HepG2 (cell line): Measurements from ENCODE around the gene FGFR2. TPM values are rescaled to one million over a fixed set of nuclear protein-coding genes. Genes with fewer than 3 reads are reported as not detected.

Experiments
- ATAC-seq: fragments of 200-7000 bp; cut with Tn5 transposase; 3 replicates; pipeline ENCODE4 v1.9.1; 2020; ENCODE audit warnings: mild to moderate bottlenecking, moderate library complexity
- BruUV-seq: library from RNA; stranded (reverse); fragments of 400-500 nt; replicated peaks from 2 replicates; lab custom pipeline; 2021; lab: Mats Ljungman, UMichigan
- CTCF ChIA-PET: fragments of 300-600 bp; formaldehyde crosslinking; extraction: SDS; loops from one replicate; lab custom pipeline; 2021; ENCODE audit warnings: low total read pairs, inconsistent platforms, low intra/inter-chr PET ratio; lab: Yijun Ruan, JAX
- POLR2A ChIA-PET: fragments of 350-600 bp; sonication (Branson Sonifier 250); formaldehyde crosslinking; loops from one replicate; lab custom pipeline; 2020; ENCODE audit warnings: antibody characterized with exemption, inconsistent platforms; lab: Yijun Ruan, JAX
- DNase-seq: peaks from one replicate; pipeline ENCODE4 v3.0.0-alpha.2; 2015; ENCODE audit warnings: low spot score
- FAIRE-seq: peaks from 3 replicates; lab custom pipeline; 2011; peaks lifted over from hg19 to GRCh38; lab: Jason Lieb, UNC
- H2AFZ ChIP-seq: one replicate; pipeline ENCODE4 v1.6.1; 2011; ENCODE audit warnings: low read length, inconsistent platforms
- H3K27ac ChIP-seq: fragments of 300-600 bp; 3 replicates; pipeline ENCODE4 v1.8.0; 2011; ENCODE audit warnings: mixed run types, mild to moderate bottlenecking, mixed read lengths, low read length, inconsistent platforms; ENCODE audit not compliant: insufficient read depth; ENCODE audit errors: extremely low read length
- H3K27me3 ChIP-seq, 2 experiments: fragments of 200-600 bp in 1 of 2; 2 replicates in 1 of 2; 3 replicates in 1 of 2; pipeline versions ENCODE4 v1.6.0 to v1.8.0; 2011; ENCODE audit warnings: low read length in 2 of 2, mild to moderate bottlenecking in 2 of 2, moderate library complexity in 2 of 2, inconsistent platforms in 1 of 2; ENCODE audit not compliant: insufficient read depth in 2 of 2, control insufficient read depth in 1 of 2
- H3K36me3 ChIP-seq, 2 experiments: fragments of 200-600 bp in 1 of 2; replicated peaks in 1 of 2; 2 replicates in 1 of 2; 3 replicates in 1 of 2; pipeline versions ENCODE4 v1.5.1 to v1.8.0; 2011; ENCODE audit warnings: low read length in 2 of 2, inconsistent platforms in 1 of 2; ENCODE audit not compliant: insufficient read depth in 2 of 2, control insufficient read depth in 1 of 2
- H3K4me1 ChIP-seq: 2 replicates; pipeline ENCODE4 v1.5.1; 2012; ENCODE audit warnings: low read length, inconsistent platforms; ENCODE audit not compliant: insufficient read depth
- H3K4me2 ChIP-seq: 2 replicates; pipeline ENCODE4 v1.6.0; 2011; ENCODE audit warnings: low read depth, low read length, inconsistent platforms
- H3K4me3 ChIP-seq, 3 experiments: fragments of 200-600 bp in 1 of 3; sonication (generic), shearing (Covaris generic) in 1 of 3; replicated peaks in 1 of 3; 2 replicates each; pipeline ENCODE4 v1.5.1; 2011 to 2016; ENCODE audit warnings: low read length in 3 of 3, inconsistent platforms in 2 of 3, low read depth in 2 of 3, mild to moderate bottlenecking in 2 of 3, control low read depth in 1 of 3, mixed read lengths in 1 of 3; ENCODE audit not compliant: insufficient read depth in 1 of 3
- H3K79me2 ChIP-seq: one replicate; pipeline ENCODE4 v1.6.1; 2011; ENCODE audit warnings: low read length, inconsistent platforms; ENCODE audit not compliant: insufficient read depth
- H3K9ac ChIP-seq: 2 replicates; pipeline ENCODE4 v1.6.0; 2011; ENCODE audit warnings: mild to moderate bottlenecking, low read depth, low read length, inconsistent platforms; ENCODE audit not compliant: insufficient read depth
- H3K9me3 ChIP-seq: 2 replicates; pipeline ENCODE4 v1.5.1; 2012; ENCODE audit warnings: mild to moderate bottlenecking, low read length
- H4K20me1 ChIP-seq: 2 replicates; pipeline ENCODE4 v1.6.0; 2011; ENCODE audit warnings: inconsistent platforms, mild to moderate bottlenecking, low read length, moderate library complexity; ENCODE audit not compliant: insufficient read depth
- HNRNPLL ChIP-seq: fragments of 200-400 bp; formaldehyde crosslinking; IDR thresholded peaks from 2 replicates; pipeline ENCODE4 v1.6.1; 2017; ENCODE audit warnings: mild to moderate bottlenecking, low read depth, low read length; ENCODE audit not compliant: poor library complexity, severe bottlenecking
- KDM3A ChIP-seq: IDR thresholded peaks from 2 replicates; pipeline ENCODE4 v1.6.1; 2018; ENCODE audit warnings: low read depth, missing compliant biosample characterization
- MZF1 ChIP-seq: sonication (generic); formaldehyde crosslinking; IDR thresholded peaks from 2 replicates; pipeline ENCODE4 v1.8.1; 2023; ENCODE audit warnings: mild to moderate bottlenecking, missing genetic modification reagents, borderline replicate concordance
- REPIN1 ChIP-seq: sonication (generic); formaldehyde crosslinking; IDR thresholded peaks from 2 replicates; pipeline ENCODE4 v1.8.0; 2022; ENCODE audit warnings: missing genetic modification reagents, low read depth, mild to moderate bottlenecking, borderline replicate concordance
- ZNF337 ChIP-seq: sonication (generic); formaldehyde crosslinking; IDR thresholded peaks from 2 replicates; pipeline ENCODE4 v1.5.1; 2020; ENCODE audit warnings: missing genetic modification reagents, low read depth, mild to moderate bottlenecking, borderline replicate concordance
- ZNF33A ChIP-seq: sonication (generic); formaldehyde crosslinking; IDR thresholded peaks from 2 replicates; pipeline ENCODE4 v1.5.1; 2020; ENCODE audit warnings: missing genetic modification reagents, mild to moderate bottlenecking, moderate library complexity, borderline replicate concordance
- ZNF556 ChIP-seq: sonication (generic); formaldehyde crosslinking; IDR thresholded peaks from 2 replicates; pipeline ENCODE4 v1.4.0; 2020; ENCODE audit warnings: mild to moderate bottlenecking, missing genetic modification reagents, borderline replicate concordance
- ZNF614 ChIP-seq: IDR thresholded peaks from 2 replicates; pipeline ENCODE4 v1.6.1; 2018; ENCODE audit warnings: missing biosample characterization, missing genetic modification reagents, inconsistent platforms, borderline replicate concordance
- WGBS: methylation state at CpG from one replicate; pipeline ENCODE4 v1.1.6; 2017; ENCODE audit warnings: low lambda C conversion rate; 5-methylcytosine and 5-hydroxymethylcytosine counted together
- in situ Hi-C: cut with HindIII; loops from 2 replicates; pipeline ENCODE4 v1.10.0; 2017; ENCODE audit warnings: low pct_unique_long_range_greater_than_20kb; ENCODE audit not compliant: extremely low pct_ligation_motif_present
- intact Hi-C: fragments of 100-400 bp; cut with micrococcal nuclease; formaldehyde crosslinking; loops from one replicate; pipeline ENCODE4 v1.10.0; 2022; ENCODE audit not compliant: unreplicated experiment
- polyA plus RNA-seq, 8 experiments: library from polyadenylated mRNA; depleted of rRNA in 3 of 8; stranded (reverse) in 7 of 8; unstranded in 1 of 8; fragments of >200 nt; fragmentation: Illumina TruSeq in 4 of 8; extraction: Trizol in 4 of 8; gene quantifications; 2 replicates each; pipeline versions ENCODE4 v1.2.1 to v1.2.3, GENCODE V29; 2011 to 2016; ENCODE audit warnings: low read depth in 4 of 8, missing spikeins in 1 of 8, mixed read lengths in 1 of 8; ENCODE audit not compliant: insufficient read depth in 1 of 8
- total RNA-seq, 5 experiments: library from RNA; depleted of rRNA; stranded (reverse); fragments of >200 nt; fragmentation: Illumina TruSeq; extraction: Trizol; gene quantifications; 2 replicates each; pipeline ENCODE4 v1.2.3, GENCODE V29; 2016; ENCODE audit warnings: low read depth in 1 of 5
- TF ChIP-seq, protein P1 (sequence below): sonication (generic); formaldehyde crosslinking; IDR thresholded peaks from 2 replicates; pipeline ENCODE4 v1.5.0; 2020; ENCODE audit warnings: missing genetic modification reagents
- TF ChIP-seq, protein P2 (sequence below): sonication (generic); formaldehyde crosslinking; conservative IDR thresholded peaks from 2 replicates; pipeline ENCODE4 v1.4.0; 2020; ENCODE audit warnings: missing genetic modification reagents
- TF ChIP-seq, protein P3 (sequence below): sonication (generic); formaldehyde crosslinking; IDR thresholded peaks from 2 replicates; pipeline ENCODE4 v1.4.0; 2020; ENCODE audit warnings: mild to moderate bottlenecking, missing genetic modification reagents

The FGFR2 gene
- total and polyA plus RNA-seq, 2 of the 13 experiments (the other 11 are each of a cell fraction or from before 2014, with no cell fraction given) = 1.6 to 2.6 TPM

DNA sequence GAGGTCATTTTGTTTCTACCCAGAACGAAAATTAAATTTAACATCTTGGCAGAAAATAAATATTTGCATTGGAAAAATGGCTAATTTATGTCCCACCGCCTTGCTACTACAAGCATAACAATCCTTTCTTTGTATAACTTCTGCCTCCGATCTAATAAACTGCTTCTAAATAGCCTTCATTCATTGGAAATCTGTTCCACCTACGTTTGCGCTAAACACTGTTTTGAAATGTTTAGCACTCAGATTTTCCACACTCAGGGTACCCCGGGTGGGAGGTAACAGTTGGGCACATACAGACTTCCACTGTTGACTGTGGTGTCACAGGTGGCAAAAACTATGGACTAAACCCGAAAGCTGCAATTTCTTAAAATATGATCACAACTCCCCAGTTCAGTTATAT, 96.4 kb downstream of the FGFR2 start:
- no peaks in the 10 kb centered on the region for H3K9me3 ChIP-seq
- H3K27ac ChIP-seq = no peak overlapping the region
- 88% methylated on average over 7 of the region's 7 CpGs for WGBS
- BruUV-seq = no TSS peak
- H3K4me1 ChIP-seq = 0 out of 2 replicates have a peak, but pooled peaks cover 6% of the 10 kb centered on the region
- no peak overlapping the region for H3K4me3 ChIP-seq
- ChIA-PET POLR2A (no interaction called here), CTCF (no interaction called here)
- no peaks in the 10 kb centered on the region for H4K20me1 ChIP-seq
- DNase-seq = no peak
- TF ChIP-seq, protein P1, sequence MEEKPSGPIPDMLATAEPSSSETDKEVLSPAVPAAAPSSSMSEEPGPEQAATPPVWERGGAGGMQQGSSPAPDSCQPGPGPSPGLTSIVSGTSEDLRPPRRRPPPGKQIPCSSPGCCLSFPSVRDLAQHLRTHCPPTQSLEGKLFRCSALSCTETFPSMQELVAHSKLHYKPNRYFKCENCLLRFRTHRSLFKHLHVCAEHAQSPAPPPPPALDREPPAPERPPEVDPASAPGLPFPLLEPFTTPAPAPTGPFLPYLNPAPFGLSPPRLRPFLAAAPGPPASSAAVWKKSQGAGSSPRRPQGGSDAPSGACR (CRISPR knock-in tag) = no peak
- TF ChIP-seq HNRNPLL = no peak
- TF ChIP-seq, protein P2, sequence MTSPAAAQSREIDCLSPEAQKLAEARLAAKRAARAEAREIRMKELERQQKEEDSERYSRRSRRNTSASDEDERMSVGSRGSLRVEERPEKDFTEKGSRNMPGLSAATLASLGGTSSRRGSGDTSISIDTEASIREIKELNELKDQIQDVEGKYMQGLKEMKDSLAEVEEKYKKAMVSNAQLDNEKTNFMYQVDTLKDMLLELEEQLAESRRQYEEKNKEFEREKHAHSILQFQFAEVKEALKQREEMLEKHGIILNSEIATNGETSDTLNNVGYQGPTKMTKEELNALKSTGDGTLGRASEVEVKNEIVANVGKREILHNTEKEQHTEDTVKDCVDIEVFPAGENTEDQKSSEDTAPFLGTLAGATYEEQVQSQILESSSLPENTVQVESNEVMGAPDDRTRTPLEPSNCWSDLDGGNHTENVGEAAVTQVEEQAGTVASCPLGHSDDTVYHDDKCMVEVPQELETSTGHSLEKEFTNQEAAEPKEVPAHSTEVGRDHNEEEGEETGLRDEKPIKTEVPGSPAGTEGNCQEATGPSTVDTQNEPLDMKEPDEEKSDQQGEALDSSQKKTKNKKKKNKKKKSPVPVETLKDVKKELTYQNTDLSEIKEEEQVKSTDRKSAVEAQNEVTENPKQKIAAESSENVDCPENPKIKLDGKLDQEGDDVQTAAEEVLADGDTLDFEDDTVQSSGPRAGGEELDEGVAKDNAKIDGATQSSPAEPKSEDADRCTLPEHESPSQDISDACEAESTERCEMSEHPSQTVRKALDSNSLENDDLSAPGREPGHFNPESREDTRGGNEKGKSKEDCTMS (CRISPR knock-in tag) = no peak
- no peak for TF ChIP-seq ZNF33A (CRISPR knock-in tag)
- no peak for TF ChIP-seq ZNF614 (CRISPR knock-in tag)
- TF ChIP-seq ZNF337 (CRISPR knock-in tag) = no peak
- no peak for TF ChIP-seq REPIN1 (CRISPR knock-in tag)
- TF ChIP-seq ZNF556 (CRISPR knock-in tag) = no peak
- no peak for TF ChIP-seq KDM3A (CRISPR knock-in tag)
- no peak for TF ChIP-seq MZF1 (CRISPR knock-in tag)
- TF ChIP-seq, protein P3, sequence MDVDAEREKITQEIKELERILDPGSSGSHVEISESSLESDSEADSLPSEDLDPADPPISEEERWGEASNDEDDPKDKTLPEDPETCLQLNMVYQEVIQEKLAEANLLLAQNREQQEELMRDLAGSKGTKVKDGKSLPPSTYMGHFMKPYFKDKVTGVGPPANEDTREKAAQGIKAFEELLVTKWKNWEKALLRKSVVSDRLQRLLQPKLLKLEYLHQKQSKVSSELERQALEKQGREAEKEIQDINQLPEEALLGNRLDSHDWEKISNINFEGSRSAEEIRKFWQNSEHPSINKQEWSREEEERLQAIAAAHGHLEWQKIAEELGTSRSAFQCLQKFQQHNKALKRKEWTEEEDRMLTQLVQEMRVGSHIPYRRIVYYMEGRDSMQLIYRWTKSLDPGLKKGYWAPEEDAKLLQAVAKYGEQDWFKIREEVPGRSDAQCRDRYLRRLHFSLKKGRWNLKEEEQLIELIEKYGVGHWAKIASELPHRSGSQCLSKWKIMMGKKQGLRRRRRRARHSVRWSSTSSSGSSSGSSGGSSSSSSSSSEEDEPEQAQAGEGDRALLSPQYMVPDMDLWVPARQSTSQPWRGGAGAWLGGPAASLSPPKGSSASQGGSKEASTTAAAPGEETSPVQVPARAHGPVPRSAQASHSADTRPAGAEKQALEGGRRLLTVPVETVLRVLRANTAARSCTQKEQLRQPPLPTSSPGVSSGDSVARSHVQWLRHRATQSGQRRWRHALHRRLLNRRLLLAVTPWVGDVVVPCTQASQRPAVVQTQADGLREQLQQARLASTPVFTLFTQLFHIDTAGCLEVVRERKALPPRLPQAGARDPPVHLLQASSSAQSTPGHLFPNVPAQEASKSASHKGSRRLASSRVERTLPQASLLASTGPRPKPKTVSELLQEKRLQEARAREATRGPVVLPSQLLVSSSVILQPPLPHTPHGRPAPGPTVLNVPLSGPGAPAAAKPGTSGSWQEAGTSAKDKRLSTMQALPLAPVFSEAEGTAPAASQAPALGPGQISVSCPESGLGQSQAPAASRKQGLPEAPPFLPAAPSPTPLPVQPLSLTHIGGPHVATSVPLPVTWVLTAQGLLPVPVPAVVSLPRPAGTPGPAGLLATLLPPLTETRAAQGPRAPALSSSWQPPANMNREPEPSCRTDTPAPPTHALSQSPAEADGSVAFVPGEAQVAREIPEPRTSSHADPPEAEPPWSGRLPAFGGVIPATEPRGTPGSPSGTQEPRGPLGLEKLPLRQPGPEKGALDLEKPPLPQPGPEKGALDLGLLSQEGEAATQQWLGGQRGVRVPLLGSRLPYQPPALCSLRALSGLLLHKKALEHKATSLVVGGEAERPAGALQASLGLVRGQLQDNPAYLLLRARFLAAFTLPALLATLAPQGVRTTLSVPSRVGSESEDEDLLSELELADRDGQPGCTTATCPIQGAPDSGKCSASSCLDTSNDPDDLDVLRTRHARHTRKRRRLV (CRISPR knock-in tag) = no peak
- intact Hi-C loops (no loop called here), in situ Hi-C loops (no loop called here)
- no peaks in the 10 kb centered on the region for H3K79me2 ChIP-seq
- ATAC-seq = no peak
- no peaks in the 10 kb centered on the region for H3K27me3 ChIP-seq
- H3K36me3 ChIP-seq = no peaks in the 10 kb centered on the region; a peak in 1 of 5 replicates
- H3K4me2 ChIP-seq = no peak overlapping the region
- no peak for FAIRE-seq
- no peak overlapping the region for H2AFZ ChIP-seq
- H3K9ac ChIP-seq = no peak overlapping the region
